ENCODE measurements around the gene NDUFV3.
"Not testable (repeated sequence)": the region's sequence is repeated elsewhere in the genome, so short reads cannot be mapped to it uniquely, and the experiment has no call there.

Gene NDUFV3

DNA sequence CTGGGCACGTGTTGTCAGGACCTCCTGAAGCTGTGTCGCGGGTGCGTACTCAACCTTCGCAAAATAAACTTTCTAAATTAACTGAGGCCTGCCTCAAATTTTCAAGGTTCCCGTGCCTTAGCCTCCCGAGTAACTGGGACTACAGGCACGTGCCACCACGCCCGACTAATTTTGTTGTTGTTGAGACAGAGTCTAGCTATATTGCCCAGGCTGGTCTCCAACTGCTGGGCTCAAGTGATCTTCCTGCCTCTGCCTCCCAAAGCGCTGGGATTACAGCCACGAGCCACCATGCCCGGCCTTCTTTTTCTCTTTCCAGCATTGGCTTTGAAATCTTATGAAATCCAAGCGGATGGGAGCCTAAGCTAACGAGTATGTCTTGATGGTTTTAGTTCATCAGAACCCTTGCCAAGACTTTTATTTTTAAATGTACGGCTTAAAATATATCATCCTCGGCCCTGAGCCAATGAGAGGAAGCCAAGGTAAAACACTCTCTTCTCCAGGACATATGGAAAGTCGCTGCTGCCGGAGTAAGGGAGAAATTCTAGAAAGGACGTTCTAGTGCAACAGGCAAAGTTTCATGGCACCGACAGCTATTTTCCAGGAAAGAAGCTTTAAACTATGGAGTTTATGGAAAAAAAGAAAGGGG lies 45.0 kb downstream of the NDUFV3 start:
- no peak for DNase-seq

- DNase-seq: not testable (repeated sequence)
These were observed 45.5 kb downstream of the NDUFV3 start for GRCh38 chr21:42938606-42938995.

DNA sequence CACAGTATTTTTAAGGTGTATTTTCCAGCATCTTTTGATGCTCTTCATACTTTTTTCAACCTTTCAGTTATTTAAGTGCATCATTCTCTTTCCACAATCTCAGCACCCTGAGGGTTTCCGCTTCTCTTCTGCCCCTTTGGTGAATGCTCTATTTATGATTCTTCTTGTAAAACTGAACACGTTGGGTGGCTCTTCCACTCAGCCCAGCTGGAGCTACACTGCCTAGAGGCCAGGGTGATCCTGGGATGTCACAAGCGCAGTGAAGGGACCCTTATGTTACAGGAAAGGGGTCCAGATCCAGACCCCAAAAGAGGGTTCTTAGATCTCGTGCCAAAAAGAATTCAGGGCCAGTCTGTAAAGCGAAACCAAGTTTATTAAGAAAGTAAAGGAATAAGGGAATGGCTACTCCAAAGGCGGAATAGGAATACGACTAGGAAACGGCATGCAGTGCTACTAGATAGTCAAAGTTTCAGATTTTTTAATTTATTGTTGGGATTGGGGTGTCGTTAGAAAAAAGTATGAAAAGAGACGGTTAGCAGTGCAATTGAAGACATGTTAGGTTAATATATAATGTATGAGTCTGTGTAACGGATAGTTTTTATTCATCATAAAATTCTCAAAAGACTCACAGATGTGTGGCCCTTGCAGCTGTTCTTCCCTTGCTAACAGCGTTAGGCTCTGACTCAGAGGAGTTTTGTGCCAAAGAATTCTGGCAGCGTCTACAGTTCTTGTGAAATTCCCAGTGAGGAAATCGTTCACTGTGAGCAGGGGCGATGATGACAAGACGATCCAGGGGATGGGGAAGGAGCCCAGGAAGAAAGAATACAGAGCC lies 46.7 kb downstream of the NDUFV3 start:
- DNase-seq: no peak

- DNase-seq: no peak
These were observed 48.6 kb downstream of the NDUFV3 start for GRCh38 chr21:42941696-42942085.

DNA sequence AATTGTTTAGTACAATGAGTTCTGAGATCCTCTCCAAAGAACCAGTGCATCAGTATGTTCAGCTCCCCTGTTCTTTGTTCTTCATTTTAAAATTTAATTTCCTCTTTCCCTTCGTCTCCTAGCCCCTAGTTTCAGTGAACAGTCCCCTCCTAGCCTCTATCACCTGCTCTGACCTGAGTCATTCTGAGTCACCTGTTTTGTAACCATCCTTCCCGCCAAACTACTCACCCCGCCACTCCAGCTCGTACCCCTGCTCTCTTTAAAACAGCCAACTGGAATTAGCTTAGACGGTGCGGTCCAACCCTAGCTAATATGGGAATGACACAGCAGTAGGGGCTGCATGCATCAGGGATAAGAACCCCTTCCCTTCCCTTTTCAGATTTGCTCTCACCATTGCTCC lies 49.1 kb downstream of the NDUFV3 start:
- DNase-seq: no peak

DNA sequence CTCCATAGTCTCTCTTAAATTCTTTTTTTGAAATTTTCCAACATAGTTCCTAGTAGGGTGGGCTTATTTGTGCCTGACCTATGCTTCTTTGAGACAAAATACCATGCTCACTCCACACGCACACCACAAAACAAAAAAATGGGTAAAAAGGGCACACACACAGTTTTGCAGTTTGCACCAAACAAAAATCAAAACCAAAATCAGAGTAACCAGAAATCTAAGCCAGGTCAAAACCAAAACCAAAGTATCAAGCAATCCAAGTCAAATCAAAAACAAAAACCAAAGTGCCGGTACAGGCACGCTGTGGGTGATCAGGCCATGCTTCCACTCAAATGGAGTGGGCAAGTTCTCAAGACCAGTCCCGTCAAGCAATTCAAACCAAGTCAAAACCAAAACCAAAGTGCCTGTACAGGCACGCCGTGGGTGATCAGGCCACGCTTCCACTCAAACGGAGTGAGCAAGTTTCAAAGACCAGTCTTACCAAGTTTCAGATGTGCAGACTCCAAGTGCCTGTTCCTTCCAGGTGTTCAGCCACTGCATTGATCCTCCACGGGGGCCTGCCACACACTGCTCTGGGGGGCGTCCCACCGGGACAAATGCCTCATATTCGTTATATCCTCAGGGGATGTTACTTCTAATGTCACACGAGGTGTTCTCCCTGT lies 56.1 kb downstream of the NDUFV3 start:
- DNase-seq: peak in 1 of 2 donors; percentile 12

- not testable (repeated sequence) for DNase-seq
These were observed 58.1 kb downstream of the NDUFV3 start for GRCh38 chr21:42951193-42951592.

DNA sequence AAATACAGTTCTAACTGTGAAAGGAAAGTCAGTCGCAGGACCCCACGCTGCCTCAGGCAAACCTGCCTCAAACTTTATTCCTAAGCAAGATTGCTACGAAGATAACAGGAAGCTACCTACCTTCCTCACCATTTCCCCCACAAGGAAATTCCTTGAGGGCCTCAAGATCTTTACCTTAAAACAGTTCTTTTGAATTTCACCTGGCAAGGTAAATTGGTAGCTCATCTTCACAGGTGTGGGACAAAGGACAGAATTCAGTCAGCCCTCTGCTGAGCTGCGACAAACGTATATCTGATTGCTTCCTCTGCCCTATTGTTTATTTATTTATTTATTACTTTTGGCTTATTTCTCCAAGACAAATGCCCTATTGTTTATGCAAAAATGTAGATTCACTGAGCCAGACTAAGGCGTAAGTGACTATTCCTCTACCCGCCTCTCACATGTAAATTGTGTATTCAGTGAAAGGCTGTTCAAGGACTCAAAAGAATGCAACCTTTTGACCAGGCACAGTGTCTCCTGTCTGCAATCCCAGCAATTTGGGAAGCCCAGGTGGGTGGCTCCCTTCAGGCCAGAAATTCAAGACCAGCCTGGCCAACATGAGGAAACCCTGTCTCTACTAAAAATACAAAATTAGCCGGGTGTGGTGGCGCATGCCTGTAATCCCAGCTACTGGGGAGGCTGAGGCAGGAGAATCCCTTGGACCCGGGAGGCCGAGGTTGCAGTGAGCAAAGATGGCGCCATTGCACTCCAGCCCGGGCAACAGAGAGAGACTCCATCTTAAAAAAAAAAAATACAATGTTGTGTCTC lies 63.9 kb downstream of the NDUFV3 start:
- DNase-seq: no peak

GRCh38 chr21:42958122-42958521 lies 65.0 kb downstream of the NDUFV3 start:
- DNase-seq: not testable (repeated sequence)

DNA sequence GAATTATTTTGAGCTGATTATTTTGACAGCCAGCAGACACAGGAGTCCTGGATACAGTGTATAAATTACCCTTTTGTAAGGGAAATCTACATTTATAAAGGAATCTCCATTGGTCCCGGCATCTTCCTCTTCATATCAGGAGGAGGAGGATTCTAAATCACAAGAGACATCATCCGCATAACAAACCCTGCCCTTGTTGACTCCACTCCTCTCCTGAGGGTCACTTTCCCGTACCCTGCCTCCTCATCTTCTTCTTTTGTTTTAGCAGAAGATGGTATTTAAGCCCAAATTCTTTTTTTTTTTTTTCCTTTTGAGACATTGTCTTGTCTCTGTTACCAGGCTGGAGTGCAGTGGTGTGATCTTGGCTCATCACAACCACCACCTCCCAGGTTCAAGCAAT lies 66.6 kb downstream of the NDUFV3 start:
- no peak for DNase-seq

DNA sequence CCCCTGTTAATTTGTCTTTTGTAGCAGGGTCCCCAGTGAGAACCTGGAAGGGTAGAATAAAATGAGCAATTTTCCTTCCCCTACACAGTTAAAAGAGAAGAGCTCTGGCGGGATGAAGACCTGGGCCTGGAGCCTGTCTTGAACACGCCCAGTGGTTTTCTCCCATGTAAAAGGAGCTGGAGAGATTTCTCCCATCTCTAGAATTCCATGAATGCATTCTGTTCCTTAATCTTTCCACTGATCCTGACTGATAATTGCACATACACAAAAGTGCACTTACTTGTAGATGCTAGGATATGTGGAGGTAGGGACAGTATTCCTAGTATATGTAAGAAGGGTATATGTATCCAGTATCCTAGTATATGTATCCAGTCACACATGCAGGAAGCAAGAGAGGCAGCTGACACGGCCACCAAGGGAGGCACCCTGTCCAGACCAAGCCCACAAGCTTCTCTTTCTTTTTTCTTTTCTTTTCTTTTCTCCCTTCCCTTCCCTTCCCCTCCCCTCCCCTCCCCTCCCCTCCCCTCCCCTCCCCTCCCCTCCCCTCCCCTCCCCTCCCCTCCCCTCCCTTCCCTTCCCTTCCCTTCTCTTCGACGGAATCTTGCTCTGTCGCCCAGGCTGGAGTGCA lies 69.4 kb downstream of the NDUFV3 start:
- no peak for DNase-seq

Measured in CD4-positive, alpha-beta T cell treated with Interleukin-1 beta for 1 hour (primary cell).